PC-3 (cell line): ENCODE results near the gene SLC45A3. TPM values are rescaled to one million over a fixed set of nuclear protein-coding genes. Genes with fewer than 3 reads are reported as not detected.
"Not testable (repeated sequence)": the region's sequence is repeated elsewhere in the genome, so short reads cannot be mapped to it uniquely, and the experiment has no call there.

Experiments used
- ATAC-seq: fragments of 200-7000 bp; cut with Tn5 transposase; 2 replicates; pipeline ENCODE4 v1.9.1; 2020; ENCODE audit warnings: mild to moderate bottlenecking, moderate library complexity
- BruUV-seq: library from RNA; stranded (reverse); fragments of 400-500 nt; replicated peaks from 2 replicates; lab custom pipeline; 2021; lab: Mats Ljungman, UMichigan
- CTCF ChIA-PET: fragments of 300-600 bp; sonication (Branson Sonifier 250); formaldehyde crosslinking; loops from one replicate; lab custom pipeline; 2022; ENCODE audit warnings: antibody characterized with exemption; lab: Charles Lee
- POLR2A ChIA-PET: fragments of 300-600 bp; sonication (Branson Sonifier 250); formaldehyde crosslinking; loops from one replicate; lab custom pipeline; 2022; ENCODE audit warnings: antibody characterized with exemption; ENCODE audit not compliant: unreplicated experiment; lab: Charles Lee
- DNase-seq: peaks from one replicate; pipeline ENCODE4 v3.0.0-alpha.2; 2015
- H2AFZ ChIP-seq: fragments of 300-600 bp; sonication (generic); 2 replicates; pipeline ENCODE4 v1.6.0; 2016; ENCODE audit warnings: antibody characterized with exemption, low read length
- H3F3A ChIP-seq: fragments of 300-600 bp; sonication (generic); one replicate; pipeline ENCODE4 v1.6.0; 2017; ENCODE audit warnings: antibody characterized with exemption, low read length, control low read depth, mild to moderate bottlenecking; ENCODE audit not compliant: unreplicated experiment
- H3K27ac ChIP-seq: fragments of 300-600 bp; sonication (generic); 2 replicates; pipeline ENCODE4 v1.5.1; 2016; ENCODE audit warnings: mild to moderate bottlenecking, low read length
- H3K27me3 ChIP-seq: fragments of 300-600 bp; sonication (generic); 2 replicates; pipeline ENCODE4 v1.6.1; 2016; ENCODE audit warnings: low read length, mixed read lengths
- H3K36me3 ChIP-seq: fragments of 300-600 bp; sonication (generic); 2 replicates; pipeline ENCODE4 v1.6.1; 2016; ENCODE audit warnings: low read depth, mixed run types, low read length, mixed read lengths
- H3K4me1 ChIP-seq: fragments of 300-600 bp; sonication (generic); 2 replicates; pipeline ENCODE4 v1.5.1; 2016; ENCODE audit warnings: low read length; ENCODE audit not compliant: insufficient read depth
- H3K4me2 ChIP-seq: fragments of 300-600 bp; sonication (generic); 2 replicates; pipeline ENCODE4 v1.6.0; 2016; ENCODE audit warnings: low read length
- H3K4me3 ChIP-seq: fragments of 300-600 bp; sonication (generic); 2 replicates; pipeline ENCODE4 v1.5.1; 2016; ENCODE audit warnings: mild to moderate bottlenecking, low read length, mixed read lengths
- H3K79me2 ChIP-seq: fragments of 300-600 bp; sonication (generic); 2 replicates; pipeline ENCODE4 v1.6.1; 2017; ENCODE audit warnings: low read length, mixed read lengths
- H3K9ac ChIP-seq: fragments of 300-600 bp; sonication (generic); 2 replicates; pipeline ENCODE4 v1.6.0; 2016; ENCODE audit warnings: mild to moderate bottlenecking, low read length
- H3K9me2 ChIP-seq: fragments of 300-600 bp; sonication (generic); replicated peaks from 2 replicates; pipeline ENCODE4 v1.6.1; 2016; ENCODE audit warnings: mixed run types, low read length, mixed read lengths
- H3K9me3 ChIP-seq: fragments of 300-600 bp; sonication (generic); 2 replicates; pipeline ENCODE4 v1.6.1; 2016; ENCODE audit warnings: low read length, mixed read lengths
- H4K20me1 ChIP-seq: fragments of 300-600 bp; sonication (generic); 2 replicates; pipeline ENCODE4 v1.6.1; 2016; ENCODE audit warnings: low read length, mixed read lengths
- CTCF ChIP-seq: fragments of 300-600 bp; sonication (generic); conservative IDR thresholded peaks from 2 replicates; pipeline ENCODE4 v1.5.1; 2017; ENCODE audit warnings: antibody characterized with exemption, low read depth, mild to moderate bottlenecking, low read length
- EZH2 ChIP-seq: fragments of 300-600 bp; sonication (generic); IDR thresholded peaks from one replicate; pipeline ENCODE4 v1.6.1; 2017; ENCODE audit warnings: antibody characterized with exemption, mild to moderate bottlenecking, low read length; ENCODE audit not compliant: unreplicated experiment
- EZH2phosphoT487 ChIP-seq: fragments of 300-600 bp; sonication (generic); IDR thresholded peaks from 2 replicates; pipeline ENCODE4 v1.6.1; 2018; ENCODE audit warnings: mild to moderate bottlenecking, antibody characterized with exemption, low read length, borderline replicate concordance
- intact Hi-C: fragments of 100-400 bp; cut with micrococcal nuclease; formaldehyde crosslinking; loops from 2 replicates; pipeline ENCODE4 v1.9.0; 2023
- total RNA-seq: library from RNA; depleted of rRNA; stranded (reverse); fragments of >200 nt; gene quantifications from 2 replicates; pipeline ENCODE4 v1.2.3, GENCODE V29; 2014

The SLC45A3 gene
- total RNA-seq, 1 experiment from 2014 or later: 33.2 TPM

GRCh38 chr1:205636732-205637131 lies 43.6 kb downstream of the SLC45A3 start:
- H3K4me3 ChIP-seq: no peak overlapping the region
- TF ChIP-seq CTCF (no peak), EZH2phosphoT487 (no peak), EZH2 (no peak)
- ChIA-PET CTCF (interaction anchor here (0.6 kb wide), 2 partner anchors 32 to 45 kb away, joined by 4 to 5 read pairs; no protein-coding TSS in a partner anchor), POLR2A (no interaction called here)
- H3K4me2 ChIP-seq: no peak overlapping the region
- no peak overlapping the region for H3K9ac ChIP-seq
- no peaks in the 10 kb centered on the region for H3F3A ChIP-seq
- peaks cover 17% of the 10 kb centered on the region for H3K4me1 ChIP-seq
- no peaks in the 10 kb centered on the region for H3K9me2 ChIP-seq
- no peak for ATAC-seq
- no peaks in the 10 kb centered on the region for H3K79me2 ChIP-seq
- H4K20me1 ChIP-seq: no peaks in the 10 kb centered on the region
- DNase-seq: no peak
- H3K9me3 ChIP-seq: no peaks in the 10 kb centered on the region
- H3K27me3 ChIP-seq: no peaks in the 10 kb centered on the region
- H2AFZ ChIP-seq: no peak overlapping the region
- intact Hi-C loops: no loop called here
- H3K27ac ChIP-seq: no peak overlapping the region
- BruUV-seq: no TSS peak
- no peaks in the 10 kb centered on the region for H3K36me3 ChIP-seq

GRCh38 chr1:205636138-205636530 lies 44.2 kb downstream of the SLC45A3 start:
- DNase-seq, H3K9me3 ChIP-seq, H4K20me1 ChIP-seq, H2AFZ ChIP-seq, BruUV-seq, H3K79me2 ChIP-seq, H3K36me3 ChIP-seq, ATAC-seq, H3F3A ChIP-seq, H3K4me2 ChIP-seq, H3K4me3 ChIP-seq, H3K27ac ChIP-seq, H3K9ac ChIP-seq, H3K27me3 ChIP-seq, H3K9me2 ChIP-seq, intact Hi-C loops, POLR2A ChIA-PET: not testable (repeated sequence)
- H3K4me1 ChIP-seq: peaks cover 17% of the 10 kb centered on the region
- CTCF ChIA-PET: interaction anchor here (0.6 kb wide), 1 partner anchor 33 kb away, joined by 4 read pairs; no protein-coding TSS in a partner anchor

GRCh38 chr1:205633421-205633976 lies 46.8 kb downstream of the SLC45A3 start:
- no peaks in the 10 kb centered on the region for H3K9me2 ChIP-seq
- peaks cover 25% of the 10 kb centered on the region for H3K79me2 ChIP-seq
- no peaks in the 10 kb centered on the region for H3K9me3 ChIP-seq
- no peaks in the 10 kb centered on the region for H3F3A ChIP-seq
- DNase-seq: peak; percentile 78
- H3K27ac ChIP-seq: no peak overlapping the region
- no peaks in the 10 kb centered on the region for H3K27me3 ChIP-seq
- H3K4me1 ChIP-seq: peaks cover 24% of the 10 kb centered on the region
- H3K9ac ChIP-seq: no peak overlapping the region
- ChIA-PET POLR2A (no interaction called here), CTCF (interaction anchor here (0.6 to 3.4 kb wide), 6 partner anchors 18 to 54 kb away, joined by 3 to 21 read pairs (median 6); no protein-coding TSS in a partner anchor)
- intact Hi-C loops: loop anchor here (2.0 kb wide), 1 partner anchor 105 kb away; no protein-coding TSS in a partner anchor
- H3K4me3 ChIP-seq: no peak overlapping the region
- peak; percentile 21 for ATAC-seq
- H4K20me1 ChIP-seq: peaks cover 6% of the 10 kb centered on the region; the same call in 1 of the 2 replicates
- no peaks in the 10 kb centered on the region for H3K36me3 ChIP-seq
- peak overlapping the region; percentile 88 for H3K4me2 ChIP-seq
- no TSS peak for BruUV-seq
- no peak for TF ChIP-seq CTCF
- no peak for TF ChIP-seq EZH2
- TF ChIP-seq EZH2phosphoT487: no peak
- H2AFZ ChIP-seq: no peak overlapping the region
